Heart right ventricle (tissue), 16 donors: Measurements from ENCODE around the gene TBC1D22A. TPM values are rescaled to one million over a fixed set of nuclear protein-coding genes. Genes with fewer than 3 reads are reported as not detected.

ENCODE experiments used
- ATAC-seq, 8 donors: fragments of 200-7000 bp; cut with Tn5 transposase; one replicate each; pipeline ENCODE4 v1.9.1; 2020; ENCODE audit warnings: mild to moderate bottlenecking in 8 of 8, moderate library complexity in 8 of 8, moderate number of reproducible peaks in 1 of 8
- DNase-seq, 2 donors: peaks; one replicate each; pipeline ENCODE4 v3.0.0-alpha.2; 2020
- H3K27ac ChIP-seq, 10 donors: fragments of 200-600 bp; sonication (generic) in 2 of 10; one replicate each; pipeline versions ENCODE4 v1.5.0 to v1.8.0; 2020 to 2022; ENCODE audit warnings: mild to moderate bottlenecking in 3 of 10
- H3K27me3 ChIP-seq, 7 donors: fragments of 200-600 bp; one replicate each; pipeline ENCODE4 v1.8.0; 2021 to 2022; ENCODE audit warnings: mild to moderate bottlenecking in 2 of 7
- H3K36me3 ChIP-seq, 9 donors: fragments of 200-600 bp; sonication (generic) in 1 of 9; one replicate each; pipeline versions ENCODE4 v1.5.0 to v1.8.0; 2020 to 2022; ENCODE audit warnings: mild to moderate bottlenecking in 2 of 9
- H3K4me1 ChIP-seq, 9 donors: fragments of 200-600 bp; sonication (generic) in 1 of 9; one replicate each; pipeline versions ENCODE4 v1.5.0 to v1.8.0; 2020 to 2022; ENCODE audit warnings: mild to moderate bottlenecking in 4 of 9
- H3K4me3 ChIP-seq, 10 donors: fragments of 200-600 bp; sonication (generic) in 2 of 10; one replicate each; pipeline versions ENCODE4 v1.5.0 to v1.8.0; 2020 to 2022; ENCODE audit warnings: mild to moderate bottlenecking in 7 of 10, moderate library complexity in 2 of 10
- H3K9me3 ChIP-seq, 11 donors: fragments of 200-600 bp in 10 of 11; sonication (generic) in 2 of 11; one replicate each; pipeline versions ENCODE4 v1.5.0 to v1.8.0; 2013 to 2022; ENCODE audit warnings: mild to moderate bottlenecking in 2 of 11, control low read depth in 1 of 11, moderate library complexity in 1 of 11
- CTCF ChIP-seq, 9 donors: fragments of 200-600 bp; sonication (generic) in 2 of 9; IDR thresholded peaks; one replicate each; pipeline versions ENCODE4 v1.5.0 to v1.8.0; 2021 to 2022; ENCODE audit warnings: antibody characterized with exemption in 9 of 9, mild to moderate bottlenecking in 5 of 9, moderate library complexity in 1 of 9
- WGBS, 2 donors: extraction: QIAGEN DNeasy Blood & Tissue Kit; methylation state at CpG; one replicate each; pipeline ENCODE4 v1.1.7; 2013; ENCODE audit warnings: inconsistent platforms in 1 of 2; 5-methylcytosine and 5-hydroxymethylcytosine counted together
- intact Hi-C, 10 donors: fragments of 100-400 bp; cut with DNase I; formaldehyde crosslinking; loops; one replicate each; pipeline versions ENCODE4 v1.11.1 to v1.14.2; 2022
- polyA plus RNA-seq, 2 donors: library from polyadenylated mRNA; stranded (reverse); fragments of 200-250 nt; gene quantifications; one replicate each; pipeline ENCODE4 v1.2.3, GENCODE V29; 2013
- total RNA-seq, 10 donors: library from RNA; stranded (reverse); fragmentation: NEBNext Ultra II Directional in 3 of 10; extraction: Animal tissue kit (Norgen Biotek cat#: 25700) in 3 of 10; gene quantifications; one replicate each; pipeline versions ENCODE4 v1.2.1 to v1.2.4, GENCODE V29; 2021 to 2023
- donor health status: Arrhythmogenic right ventricular cardiomyopathy.
- donor health status: ischemic (EF 13 %, LVEDD 7.1; RV severe dilation, severe dysfunction).
- donor health status: healthy with polysubstance abuse.
- donor health status: DM: no; HTN: yes; CAD: no.
- donor health status: DM: no; HTN: no; CAD: no.
- donor health status: ischemic (EF 25% LVEDD 6.9; RV normal size, moderate dysfunction).
- donor health status: ischemic (EF 25% LVEDD 5.7; RV mildly dilated, moderate dysfunction).
- donor health status: healthy.
- donor health status: DM: yes; HTN: yes; CAD: no.
- donor health status: Ischemic cardiomyopathy.
- donor health status: ischemic (EF 35%, LVEDD 5.7; RV mildly dilated, moderate dysfunction).
- donor health status: nonischemic (EF 11% LVEDD 7.7; RV severe dilation, severe dysfunction).
- donor health status: DM: yes; HTN: yes; CAD: no.
- donor health status: PGD.
- donor health status: ischemic (EF 29% LVEDD 5.4; RV normal size, mild dysfunction).
- donor health status: nonischemic (EF 23%, LVEDD 6.1; RV moderate dilation, normal function).

The TBC1D22A gene
- total and polyA plus RNA-seq, 12 donors = 7.2 to 27.9 (median 17.9) TPM

- no peaks in the 10 kb centered on the region for H3K27me3 ChIP-seq
- DNase-seq (no peak), ATAC-seq (peak in 1 of 8 donors; percentile 23)
- no peak overlapping the region for H3K4me3 ChIP-seq
- no peak overlapping the region for H3K27ac ChIP-seq
- peaks cover 0 to 5% (median 0%) of the 10 kb centered on the region in 9 donors for H3K36me3 ChIP-seq
- no peak for TF ChIP-seq CTCF (IDR thresholded peaks at IDR 0.05)
- 95% methylated on average over 10 of the region's 10 CpGs for WGBS, 2 donors
- intact Hi-C loops = no loop called here
- no peaks in the 10 kb centered on the region for H3K9me3 ChIP-seq
- no peaks in the 10 kb centered on the region for H3K4me1 ChIP-seq
Measured at GRCh38 chr22:47126344-47126811, 363.9 kb downstream of the TBC1D22A start.

- Histone ChIP-seq H3K36me3 (peaks cover 0 to 5% (median 0%) of the 10 kb centered on the region in 9 donors), H3K9me3 (no peaks in the 10 kb centered on the region), H3K4me3 (no peak overlapping the region), H3K4me1 (no peaks in the 10 kb centered on the region), H3K27ac (no peak overlapping the region), H3K27me3 (no peaks in the 10 kb centered on the region)
- ATAC-seq (no peak), DNase-seq (no peak)
- intact Hi-C loops = no loop called here
- 97% methylated on average over 15 of the region's 15 CpGs for WGBS, 2 donors
- no peak for TF ChIP-seq CTCF (IDR thresholded peaks at IDR 0.05)
Measured at GRCh38 chr22:47127441-47127871, 365.0 kb downstream of the TBC1D22A start.

- DNase-seq (no peak), ATAC-seq (no peak)
- TF ChIP-seq CTCF (IDR thresholded peaks at IDR 0.05) = no peak
- Histone ChIP-seq H3K36me3 (peaks cover 0 to 5% (median 0%) of the 10 kb centered on the region in 9 donors), H3K9me3 (no peaks in the 10 kb centered on the region), H3K4me3 (no peak overlapping the region), H3K4me1 (no peaks in the 10 kb centered on the region), H3K27me3 (no peaks in the 10 kb centered on the region), H3K27ac (no peak overlapping the region)
- intact Hi-C loops = no loop called here
- 84 to 87% methylated on average over 5 to 7 of the region's 7 CpGs for WGBS, 2 donors
Measured at GRCh38 chr22:47128216-47128615, 365.8 kb downstream of the TBC1D22A start.

- H3K36me3 ChIP-seq = peaks cover 0 to 5% (median 0%) of the 10 kb centered on the region in 9 donors
- WGBS, 2 donors = 97% methylated on average over 21 of the region's 21 CpGs
- no peaks in the 10 kb centered on the region for H3K4me1 ChIP-seq
- DNase-seq (no peak), ATAC-seq (no peak)
- H3K9me3 ChIP-seq = no peaks in the 10 kb centered on the region
- H3K27ac ChIP-seq = no peak overlapping the region
- no peak overlapping the region for H3K4me3 ChIP-seq
- TF ChIP-seq CTCF (IDR thresholded peaks at IDR 0.05) = no peak
- intact Hi-C loops = no loop called here
- H3K27me3 ChIP-seq = no peaks in the 10 kb centered on the region
Measured at GRCh38 chr22:47128622-47129215, 366.3 kb downstream of the TBC1D22A start.
